ENCODE results near the gene FUBP3. TPM values are rescaled to one million over a fixed set of nuclear protein-coding genes. Genes with fewer than 3 reads are reported as not detected.
"Not testable (repeated sequence)": the region's sequence is repeated elsewhere in the genome, so short reads cannot be mapped to it uniquely, and the experiment has no call there.

The FUBP3 gene
- total RNA-seq, 1 experiment from 2014 or later = 49.1 TPM

GRCh38 chr9:130556396-130557076, 22.8 kb upstream of the FUBP3 start:
- DNase-seq (ENCODE audit: low read depth) = no peak

GRCh38 chr9:130557077-130557468, 22.3 kb upstream of the FUBP3 start:
- no peak for DNase-seq (ENCODE audit: low read depth)

- DNase-seq (ENCODE audit: low read depth) = no peak
Observed at GRCh38 chr9:130561056-130561455, 18.3 kb upstream of the FUBP3 start.

- not testable (repeated sequence) for DNase-seq (ENCODE audit: low read depth)
Observed at GRCh38 chr9:130562525-130562924, 16.9 kb upstream of the FUBP3 start.

GRCh38 chr9:130563797-130564196, 15.6 kb upstream of the FUBP3 start:
- no peak for DNase-seq (ENCODE audit: low read depth)

- no peak for DNase-seq (ENCODE audit: low read depth)
Observed at GRCh38 chr9:130565792-130566191, 13.6 kb upstream of the FUBP3 start.

GRCh38 chr9:130570208-130570607, 9.2 kb upstream of the FUBP3 start:
- DNase-seq (ENCODE audit: low read depth) = peak; percentile 68

- DNase-seq (ENCODE audit: low read depth) = no peak
Observed at GRCh38 chr9:130575514-130575913, 3.9 kb upstream of the FUBP3 start.

GRCh38 chr9:130576176-130576575, 3.2 kb upstream of the FUBP3 start:
- no peak for DNase-seq (ENCODE audit: low read depth)

GRCh38 chr9:130579738-130580463, 524 bp downstream of the FUBP3 start:
- no peak for DNase-seq (ENCODE audit: low read depth)

- no peak for DNase-seq (ENCODE audit: low read depth)
Observed at GRCh38 chr9:130581766-130582165, 2.4 kb downstream of the FUBP3 start.

GRCh38 chr9:130583271-130583670, 3.9 kb downstream of the FUBP3 start:
- DNase-seq (ENCODE audit: low read depth) = no peak

- DNase-seq (ENCODE audit: low read depth) = no peak
Observed at GRCh38 chr9:130587921-130588320, 8.5 kb downstream of the FUBP3 start.

GRCh38 chr9:130588416-130588815, 9.0 kb downstream of the FUBP3 start:
- DNase-seq (ENCODE audit: low read depth) = no peak

GRCh38 chr9:130589754-130590153, 10.4 kb downstream of the FUBP3 start:
- DNase-seq (ENCODE audit: low read depth) = no peak

- DNase-seq (ENCODE audit: low read depth) = no peak
Observed at GRCh38 chr9:130590305-130590704, 10.9 kb downstream of the FUBP3 start.

GRCh38 chr9:130593020-130593419, 13.6 kb downstream of the FUBP3 start:
- DNase-seq (ENCODE audit: low read depth) = no peak

- no peak for DNase-seq (ENCODE audit: low read depth)
Observed at GRCh38 chr9:130597228-130597627, 17.9 kb downstream of the FUBP3 start.

GRCh38 chr9:130598188-130598587, 18.8 kb downstream of the FUBP3 start:
- no peak for DNase-seq (ENCODE audit: low read depth)

- no peak for DNase-seq (ENCODE audit: low read depth)
Observed at GRCh38 chr9:130599625-130600024, 20.2 kb downstream of the FUBP3 start.

- no peak for DNase-seq (ENCODE audit: low read depth)
Observed at GRCh38 chr9:130601100-130601499, 21.7 kb downstream of the FUBP3 start.

- no peak for DNase-seq (ENCODE audit: low read depth)
Observed at GRCh38 chr9:130604295-130604694, 24.9 kb downstream of the FUBP3 start.

- DNase-seq (ENCODE audit: low read depth) = no peak
Observed at GRCh38 chr9:130606887-130607600, 27.7 kb downstream of the FUBP3 start.
